H1 (cell line): ENCODE measurements around the gene GRB14.

Experiments used
- CEBPB ChIP-seq: IDR thresholded peaks from 2 replicates; pipeline ENCODE4 v1.6.1; 2012; ENCODE audit warnings: low read depth, low read length
- CTCF ChIP-seq, 3 experiments: IDR thresholded peaks; 1 replicate in 2 of 3; 2 replicates in 1 of 3; pipeline versions ENCODE4 v1.5.1 to v1.6.1; 2011; ENCODE audit warnings: low read length in 3 of 3, mild to moderate bottlenecking in 3 of 3, inconsistent platforms in 2 of 3, low read depth in 1 of 3, moderate library complexity in 1 of 3; ENCODE audit not compliant: insufficient read depth in 1 of 3; ENCODE audit errors: control extremely low read depth in 1 of 3
- EGR1 ChIP-seq: IDR thresholded peaks from 2 replicates; pipeline ENCODE4 v1.6.1; 2011; ENCODE audit warnings: low read depth, low read length, borderline replicate concordance
- SIN3A ChIP-seq, 2 experiments: IDR thresholded peaks in 1 of 2; conservative IDR thresholded peaks in 1 of 2; 2 replicates each; pipeline ENCODE4 v1.6.1; 2011 to 2012; ENCODE audit warnings: low read length in 2 of 2, improper control_type of control experiment in 1 of 2, low read depth in 1 of 2, mild to moderate bottlenecking in 1 of 2
- USF2 ChIP-seq: IDR thresholded peaks from 2 replicates; pipeline ENCODE4 v1.6.1; 2011; ENCODE audit warnings: low read length, improper control_type of control experiment

GRCh38 chr2:164625378-164625971 is 4.2 kb upstream of the GRB14 start:
- no peak for TF ChIP-seq CTCF (IDR thresholded peaks at IDR 0.05; ENCODE audit: control extremely low read depth in 1 of 3, insufficient read depth in 1 of 3, low read depth in 1 of 3, low read length in 3 of 3)
- TF ChIP-seq EGR1 = no peak
- no peak for TF ChIP-seq USF2
- no peak for TF ChIP-seq CEBPB
- no peak for TF ChIP-seq SIN3A (conservative IDR thresholded peaks at IDR 0.05 in 1 of 2, IDR thresholded peaks at IDR 0.05 in 1 of 2; ENCODE audit: low read depth in 1 of 2, low read length in 2 of 2)
